B cell (primary cell): ENCODE data around the gene PRCC.

Experiments
- CTCF ChIP-seq: fragments of 200-600 bp; IDR thresholded peaks from one replicate; pipeline ENCODE4 v1.8.0; 2022; ENCODE audit warnings: antibody characterized with exemption, mild to moderate bottlenecking
- EZH2 ChIP-seq: IDR thresholded peaks from 2 replicates; pipeline ENCODE4 v1.6.1; 2012; ENCODE audit warnings: borderline replicate concordance, low read depth, mild to moderate bottlenecking, moderate library complexity, low read length; ENCODE audit not compliant: insufficient read depth, poor library complexity, severe bottlenecking

- TF ChIP-seq CTCF (no peak), EZH2 (no peak)
Observed at GRCh38 chr1:156743367-156744302, 23.7 kb upstream of the PRCC start.
